Heart right ventricle (tissue), 16 donors: ENCODE measurements around the gene TCEA2. TPM values are rescaled to one million over a fixed set of nuclear protein-coding genes. Genes with fewer than 3 reads are reported as not detected.

Experiments
- ATAC-seq, 8 donors: fragments of 200-7000 bp; cut with Tn5 transposase; one replicate each; pipeline ENCODE4 v1.9.1; 2020; ENCODE audit warnings: mild to moderate bottlenecking in 8 of 8, moderate library complexity in 8 of 8, moderate number of reproducible peaks in 1 of 8
- DNase-seq, 2 donors: peaks; one replicate each; pipeline ENCODE4 v3.0.0-alpha.2; 2020
- H3K27ac ChIP-seq, 10 donors: fragments of 200-600 bp; sonication (generic) in 2 of 10; one replicate each; pipeline versions ENCODE4 v1.5.0 to v1.8.0; 2020 to 2022; ENCODE audit warnings: mild to moderate bottlenecking in 3 of 10
- H3K27me3 ChIP-seq, 7 donors: fragments of 200-600 bp; one replicate each; pipeline ENCODE4 v1.8.0; 2021 to 2022; ENCODE audit warnings: mild to moderate bottlenecking in 2 of 7
- H3K36me3 ChIP-seq, 9 donors: fragments of 200-600 bp; sonication (generic) in 1 of 9; one replicate each; pipeline versions ENCODE4 v1.5.0 to v1.8.0; 2020 to 2022; ENCODE audit warnings: mild to moderate bottlenecking in 2 of 9
- H3K4me1 ChIP-seq, 9 donors: fragments of 200-600 bp; sonication (generic) in 1 of 9; one replicate each; pipeline versions ENCODE4 v1.5.0 to v1.8.0; 2020 to 2022; ENCODE audit warnings: mild to moderate bottlenecking in 4 of 9
- H3K4me3 ChIP-seq, 10 donors: fragments of 200-600 bp; sonication (generic) in 2 of 10; one replicate each; pipeline versions ENCODE4 v1.5.0 to v1.8.0; 2020 to 2022; ENCODE audit warnings: mild to moderate bottlenecking in 7 of 10, moderate library complexity in 2 of 10
- H3K9me3 ChIP-seq, 11 donors: fragments of 200-600 bp in 10 of 11; sonication (generic) in 2 of 11; one replicate each; pipeline versions ENCODE4 v1.5.0 to v1.8.0; 2013 to 2022; ENCODE audit warnings: mild to moderate bottlenecking in 2 of 11, control low read depth in 1 of 11, moderate library complexity in 1 of 11
- CTCF ChIP-seq, 9 donors: fragments of 200-600 bp; sonication (generic) in 2 of 9; IDR thresholded peaks; one replicate each; pipeline versions ENCODE4 v1.5.0 to v1.8.0; 2021 to 2022; ENCODE audit warnings: antibody characterized with exemption in 9 of 9, mild to moderate bottlenecking in 5 of 9, moderate library complexity in 1 of 9
- WGBS, 2 donors: extraction: QIAGEN DNeasy Blood & Tissue Kit; methylation state at CpG; one replicate each; pipeline ENCODE4 v1.1.7; 2013; ENCODE audit warnings: inconsistent platforms in 1 of 2; 5-methylcytosine and 5-hydroxymethylcytosine counted together
- intact Hi-C, 10 donors: fragments of 100-400 bp; cut with DNase I; formaldehyde crosslinking; loops; one replicate each; pipeline versions ENCODE4 v1.11.1 to v1.14.2; 2022
- polyA plus RNA-seq, 2 donors: library from polyadenylated mRNA; stranded (reverse); fragments of 200-250 nt; gene quantifications; one replicate each; pipeline ENCODE4 v1.2.3, GENCODE V29; 2013
- total RNA-seq, 10 donors: library from RNA; stranded (reverse); fragmentation: NEBNext Ultra II Directional in 3 of 10; extraction: Animal tissue kit (Norgen Biotek cat#: 25700) in 3 of 10; gene quantifications; one replicate each; pipeline versions ENCODE4 v1.2.1 to v1.2.4, GENCODE V29; 2021 to 2023
- donor health status: Arrhythmogenic right ventricular cardiomyopathy.
- donor health status: ischemic (EF 13 %, LVEDD 7.1; RV severe dilation, severe dysfunction).
- donor health status: healthy with polysubstance abuse.
- donor health status: DM: no; HTN: yes; CAD: no.
- donor health status: DM: no; HTN: no; CAD: no.
- donor health status: ischemic (EF 25% LVEDD 6.9; RV normal size, moderate dysfunction).
- donor health status: ischemic (EF 25% LVEDD 5.7; RV mildly dilated, moderate dysfunction).
- donor health status: healthy.
- donor health status: DM: yes; HTN: yes; CAD: no.
- donor health status: Ischemic cardiomyopathy.
- donor health status: ischemic (EF 35%, LVEDD 5.7; RV mildly dilated, moderate dysfunction).
- donor health status: nonischemic (EF 11% LVEDD 7.7; RV severe dilation, severe dysfunction).
- donor health status: DM: yes; HTN: yes; CAD: no.
- donor health status: PGD.
- donor health status: ischemic (EF 29% LVEDD 5.4; RV normal size, mild dysfunction).
- donor health status: nonischemic (EF 23%, LVEDD 6.1; RV moderate dilation, normal function).

The TCEA2 gene
- total and polyA plus RNA-seq, 12 donors, result 35.0 to 54.9 (median 44.9) TPM

- H3K36me3 ChIP-seq, result peaks cover 0 to 61% (median 0%) of the 10 kb centered on the region in 9 donors
- intact Hi-C loops, result no loop called here
- peaks cover 0 to 8% (median under 1%) of the 10 kb centered on the region in 9 donors for H3K4me1 ChIP-seq
- no peak overlapping the region for H3K4me3 ChIP-seq
- H3K27ac ChIP-seq, result no peak overlapping the region
- no peaks in the 10 kb centered on the region for H3K27me3 ChIP-seq
- WGBS, 2 donors, result 81 to 84% methylated on average over 14 of the region's 14 CpGs
- ATAC-seq (no peak), DNase-seq (no peak)
- TF ChIP-seq CTCF (IDR thresholded peaks at IDR 0.05), result no peak
- no peaks in the 10 kb centered on the region for H3K9me3 ChIP-seq
These were observed 9.6 kb downstream of the TCEA2 start for GRCh38 chr20:64072498-64073063.

GRCh38 chr20:64073476-64074183 lies 10.6 kb downstream of the TCEA2 start:
- Histone ChIP-seq H3K4me3 (no peak overlapping the region), H3K9me3 (no peaks in the 10 kb centered on the region), H3K36me3 (peaks cover 0 to 59% (median 0%) of the 10 kb centered on the region in 9 donors), H3K27me3 (no peaks in the 10 kb centered on the region), H3K27ac (no peak overlapping the region), H3K4me1 (peaks cover 5 to 18% (median 11%) of the 10 kb centered on the region in 9 donors)
- WGBS, 2 donors, result 91 to 93% methylated on average over 37 of the region's 37 CpGs
- intact Hi-C loops, result no loop called here
- ATAC-seq, result no peak
- no peak for DNase-seq
- TF ChIP-seq CTCF (IDR thresholded peaks at IDR 0.05), result no peak

GRCh38 chr20:64074184-64074789 lies 11.3 kb downstream of the TCEA2 start:
- H3K4me3 ChIP-seq, result no peak overlapping the region
- peaks cover 0 to 59% (median 0%) of the 10 kb centered on the region in 9 donors for H3K36me3 ChIP-seq
- H3K4me1 ChIP-seq, result peaks cover 9 to 24% (median 17%) of the 10 kb centered on the region in 9 donors
- ATAC-seq (no peak), DNase-seq (no peak)
- no peak for TF ChIP-seq CTCF (IDR thresholded peaks at IDR 0.05)
- H3K27ac ChIP-seq, result no peak overlapping the region
- no peaks in the 10 kb centered on the region for H3K27me3 ChIP-seq
- 92 to 94% methylated on average over 28 of the region's 28 CpGs for WGBS, 2 donors
- no peaks in the 10 kb centered on the region for H3K9me3 ChIP-seq
- intact Hi-C loops, result no loop called here

- DNase-seq (no peak), ATAC-seq (no peak)
- Histone ChIP-seq H3K27me3 (no peaks in the 10 kb centered on the region), H3K4me1 (peaks cover 9 to 22% (median 18%) of the 10 kb centered on the region in 9 donors), H3K36me3 (peaks cover 0 to 59% (median 0%) of the 10 kb centered on the region in 9 donors), H3K4me3 (no peak overlapping the region), H3K27ac (no peak overlapping the region), H3K9me3 (no peaks in the 10 kb centered on the region)
- no peak for TF ChIP-seq CTCF (IDR thresholded peaks at IDR 0.05)
- 89 to 91% methylated on average over 8 of the region's 8 CpGs for WGBS, 2 donors
- intact Hi-C loops, result no loop called here
These were observed 12.0 kb downstream of the TCEA2 start for GRCh38 chr20:64074963-64075362.
